Calu3 (cell line): ENCODE measurements around the gene SRRM1. TPM values are rescaled to one million over a fixed set of nuclear protein-coding genes. Genes with fewer than 3 reads are reported as not detected.

Source experiments
- BruUV-seq: library from RNA; stranded (reverse); fragments of 400-500 nt; replicated peaks from 2 replicates; lab custom pipeline; 2021; lab: Mats Ljungman, UMichigan
- CTCF ChIA-PET: fragments of 300-600 bp; sonication (Branson Sonifier 250); formaldehyde crosslinking; loops from one replicate; lab custom pipeline; 2022; ENCODE audit warnings: antibody characterized with exemption; lab: Charles Lee
- DNase-seq: peaks from one replicate; pipeline ENCODE4 v3.0.0; 2022
- H3K27ac Mint-ChIP-seq: one replicate; pipeline ENCODE4 v1.8.0; 2022; ENCODE audit warnings: mixed read lengths; ENCODE audit not compliant: unreplicated experiment
- H3K27me3 Mint-ChIP-seq: one replicate; pipeline ENCODE4 v1.8.0; 2022; ENCODE audit warnings: mixed read lengths; ENCODE audit not compliant: unreplicated experiment
- H3K36me3 Mint-ChIP-seq: one replicate; pipeline ENCODE4 v1.8.0; 2022; ENCODE audit warnings: mild to moderate bottlenecking, moderate library complexity, mixed read lengths; ENCODE audit not compliant: insufficient read depth, unreplicated experiment
- H3K4me1 Mint-ChIP-seq: one replicate; pipeline ENCODE4 v1.8.0; 2022; ENCODE audit warnings: mild to moderate bottlenecking, low read depth, mixed read lengths; ENCODE audit not compliant: unreplicated experiment
- H3K4me3 Mint-ChIP-seq: one replicate; pipeline ENCODE4 v1.8.0; 2022; ENCODE audit warnings: mild to moderate bottlenecking, low read depth, moderate library complexity, mixed read lengths; ENCODE audit not compliant: unreplicated experiment
- H3K9me3 Mint-ChIP-seq: one replicate; pipeline ENCODE4 v1.8.0; 2022; ENCODE audit warnings: low read depth, mixed read lengths; ENCODE audit not compliant: unreplicated experiment
- CTCF ChIP-seq: fragments of 200-600 bp; IDR thresholded peaks from one replicate; pipeline ENCODE4 v1.8.0; 2022; ENCODE audit warnings: antibody characterized with exemption; ENCODE audit not compliant: unreplicated experiment
- intact Hi-C: fragments of 100-400 bp; cut with micrococcal nuclease; formaldehyde crosslinking; loops from one replicate; pipeline ENCODE4 v1.10.0; 2022; ENCODE audit not compliant: unreplicated experiment
- total RNA-seq: library from RNA; stranded (reverse); gene quantifications from 2 replicates; pipeline ENCODE4 v1.2.3, GENCODE V29; 2022

SRRM1 gene
- total RNA-seq, 1 experiment from 2014 or later, result 130 TPM

DNA sequence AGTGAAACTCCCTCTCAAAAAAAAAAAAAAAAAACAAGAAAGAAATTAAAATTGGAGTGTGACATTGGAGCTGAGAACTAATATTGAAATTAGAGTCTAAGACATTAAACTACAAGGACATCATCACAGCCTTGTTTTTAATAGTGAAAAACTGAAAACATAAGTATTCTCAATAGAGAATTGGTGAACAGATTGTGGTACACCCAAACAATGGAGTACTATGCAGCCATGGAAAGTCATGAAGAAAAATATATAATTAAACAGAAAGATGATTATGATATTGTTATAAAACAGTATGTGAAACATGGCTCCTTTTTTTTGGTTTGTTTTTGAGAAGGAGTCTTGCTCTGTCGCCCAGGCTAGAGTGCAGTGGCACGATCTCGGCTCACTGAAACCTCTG is 43.8 kb upstream of the SRRM1 start:
- Mint-ChIP-seq H3K27ac (no peak overlapping the region), H3K36me3 (peaks cover 29% of the 10 kb centered on the region)

GRCh38 chr1:24600551-24600950 is 42.6 kb upstream of the SRRM1 start:
- Mint-ChIP-seq H3K27me3 (no peaks in the 10 kb centered on the region), H3K9me3 (no peaks in the 10 kb centered on the region), H3K36me3 (peaks cover 17% of the 10 kb centered on the region), H3K27ac (no peak overlapping the region), H3K4me1 (peaks cover 17% of the 10 kb centered on the region), H3K4me3 (no peak overlapping the region)
- intact Hi-C loops, result no loop called here
- TF ChIP-seq CTCF, result no peak
- CTCF ChIA-PET, result no interaction called here
- BruUV-seq, result no TSS peak
- DNase-seq, result no peak

More for the DNA sequence above, 43.8 kb upstream of the SRRM1 start:
- DNase-seq, result no peak
- intact Hi-C loops, result loop anchor here (10.0 kb wide), 1 partner anchor 54 kb away; no protein-coding TSS in a partner anchor
- no peak for TF ChIP-seq CTCF
- CTCF ChIA-PET, result interaction anchor here (1.2 kb wide), 1 partner anchor 12 kb away, joined by 3 read pairs; no protein-coding TSS in a partner anchor
- BruUV-seq, result no TSS peak
- peaks cover 17% of the 10 kb centered on the region for H3K4me1 Mint-ChIP-seq
- H3K27me3 Mint-ChIP-seq, result no peaks in the 10 kb centered on the region
- no peak overlapping the region for H3K4me3 Mint-ChIP-seq
- no peaks in the 10 kb centered on the region for H3K9me3 Mint-ChIP-seq

GRCh38 chr1:24605534-24606295 is 37.4 kb upstream of the SRRM1 start:
- H3K9me3 Mint-ChIP-seq, result no peaks in the 10 kb centered on the region
- CTCF ChIA-PET, result no interaction called here
- H3K27ac Mint-ChIP-seq, result no peak overlapping the region
- TF ChIP-seq CTCF, result no peak
- H3K4me3 Mint-ChIP-seq, result no peak overlapping the region
- BruUV-seq, result no TSS peak
- H3K36me3 Mint-ChIP-seq, result peaks cover 24% of the 10 kb centered on the region
- intact Hi-C loops, result no loop called here
- H3K4me1 Mint-ChIP-seq, result peaks cover 8% of the 10 kb centered on the region
- DNase-seq, result no peak
- no peaks in the 10 kb centered on the region for H3K27me3 Mint-ChIP-seq

GRCh38 chr1:24606296-24606605 is 36.9 kb upstream of the SRRM1 start:
- Mint-ChIP-seq H3K36me3 (peaks cover 23% of the 10 kb centered on the region), H3K4me3 (no peak overlapping the region), H3K9me3 (no peaks in the 10 kb centered on the region), H3K27ac (no peak overlapping the region), H3K4me1 (peaks cover 8% of the 10 kb centered on the region), H3K27me3 (no peaks in the 10 kb centered on the region)
- DNase-seq, result no peak
- TF ChIP-seq CTCF, result no peak
- intact Hi-C loops, result no loop called here
- CTCF ChIA-PET, result no interaction called here
- BruUV-seq, result no TSS peak
